Liver (tissue), 9 donors: ENCODE data around the gene APBA1. TPM values are rescaled to one million over a fixed set of nuclear protein-coding genes. Genes with fewer than 3 reads are reported as not detected.

ENCODE experiments used
- DNase-seq: peaks from one replicate; pipeline ENCODE4 v3.0.0-alpha.2; 2017; ENCODE audit warnings: low spot score
- H3K27ac ChIP-seq, 2 donors: one replicate each; pipeline ENCODE4 v1.7.0; 2013; ENCODE audit warnings: inconsistent platforms in 2 of 2, low read length in 2 of 2, control low read depth in 1 of 2, low read depth in 1 of 2, mild to moderate bottlenecking in 1 of 2
- H3K27me3 ChIP-seq, 4 donors: one replicate each; pipeline versions ENCODE4 v1.6.1 to v1.7.0; 2013; ENCODE audit warnings: low read length in 3 of 4, inconsistent platforms in 1 of 4, mild to moderate bottlenecking in 1 of 4, moderate library complexity in 1 of 4; ENCODE audit not compliant: control insufficient read depth in 4 of 4, insufficient read depth in 4 of 4
- H3K36me3 ChIP-seq, 4 donors: one replicate each; pipeline versions ENCODE4 v1.6.1 to v1.7.0; 2013; ENCODE audit warnings: low read length in 3 of 4, mild to moderate bottlenecking in 3 of 4, low read depth in 1 of 4, moderate library complexity in 1 of 4; ENCODE audit not compliant: control insufficient read depth in 4 of 4, insufficient read depth in 3 of 4
- H3K4me1 ChIP-seq, 4 donors: one replicate each; pipeline versions ENCODE4 v1.6.1 to v1.7.0; 2013; ENCODE audit warnings: low read length in 3 of 4, mild to moderate bottlenecking in 3 of 4, moderate library complexity in 1 of 4; ENCODE audit not compliant: control insufficient read depth in 4 of 4, insufficient read depth in 4 of 4
- H3K4me3 ChIP-seq, 3 donors: one replicate each; pipeline versions ENCODE4 v1.6.1 to v1.7.0; 2013; ENCODE audit warnings: low read length in 3 of 3, control low read depth in 1 of 3, low read depth in 1 of 3, mild to moderate bottlenecking in 1 of 3
- H3K9ac ChIP-seq, 2 donors: one replicate each; pipeline ENCODE4 v1.7.0; 2013; ENCODE audit warnings: low read length in 2 of 2, mild to moderate bottlenecking in 2 of 2, moderate library complexity in 2 of 2, control low read depth in 1 of 2, low read depth in 1 of 2
- H3K9me3 ChIP-seq, 4 donors: one replicate each; pipeline versions ENCODE4 v1.6.1 to v1.7.0; 2013; ENCODE audit warnings: low read length in 3 of 4; ENCODE audit not compliant: control insufficient read depth in 4 of 4
- EGR1 ChIP-seq, 2 donors: IDR thresholded peaks; 2 replicates each; pipeline ENCODE4 v1.6.1; 2016 to 2018; ENCODE audit warnings: antibody characterized with exemption in 2 of 2, low read depth in 2 of 2
- FOXA1 ChIP-seq: IDR thresholded peaks from 2 replicates; pipeline ENCODE4 v1.6.1; 2016; ENCODE audit warnings: antibody characterized with exemption
- FOXA2 ChIP-seq: IDR thresholded peaks from 2 replicates; pipeline ENCODE4 v1.6.1; 2016; ENCODE audit warnings: antibody characterized with exemption
- GABPA ChIP-seq, 2 donors: IDR thresholded peaks in 1 of 2; conservative IDR thresholded peaks in 1 of 2; 2 replicates each; pipeline ENCODE4 v1.6.1; 2016; ENCODE audit warnings: antibody characterized with exemption in 2 of 2, mild to moderate bottlenecking in 1 of 2, moderate library complexity in 1 of 2
- HNF4A ChIP-seq, 2 donors: conservative IDR thresholded peaks; 2 replicates each; pipeline ENCODE4 v1.6.1; 2016; ENCODE audit warnings: antibody characterized with exemption in 2 of 2, mild to moderate bottlenecking in 2 of 2
- HNF4G ChIP-seq: IDR thresholded peaks from 2 replicates; pipeline ENCODE4 v1.6.1; 2016; ENCODE audit warnings: antibody characterized with exemption
- JUND ChIP-seq, 2 donors: IDR thresholded peaks; 2 replicates each; pipeline ENCODE4 v1.6.1; 2016; ENCODE audit warnings: antibody characterized with exemption in 2 of 2
- NR2F2 ChIP-seq: IDR thresholded peaks from 2 replicates; pipeline ENCODE4 v1.6.1; 2016; ENCODE audit warnings: antibody characterized with exemption
- RAD21 ChIP-seq, 2 donors: IDR thresholded peaks; 2 replicates each; pipeline ENCODE4 v1.6.1; 2016; ENCODE audit warnings: antibody characterized with exemption in 2 of 2, mild to moderate bottlenecking in 2 of 2
- TAF1 ChIP-seq: conservative IDR thresholded peaks from 2 replicates; pipeline ENCODE4 v1.6.1; 2016; ENCODE audit warnings: antibody characterized with exemption, mild to moderate bottlenecking
- YY1 ChIP-seq: IDR thresholded peaks from 2 replicates; pipeline ENCODE4 v1.6.1; 2016; ENCODE audit warnings: antibody characterized with exemption, mild to moderate bottlenecking
- WGBS: extraction: QIAGEN DNeasy Blood & Tissue Kit; methylation state at CpG from one replicate; pipeline ENCODE4 v1.1.7; 2013; 5-methylcytosine and 5-hydroxymethylcytosine counted together
- polyA plus RNA-seq, 2 donors: library from polyadenylated mRNA; stranded (reverse) in 1 of 2; unstranded in 1 of 2; fragments of 200-250 nt in 1 of 2; fragments of >200 nt in 1 of 2; fragmentation: Nextera tagmentation in 1 of 2; extraction: Ambion mirVana in 1 of 2; gene quantifications; one replicate each; pipeline versions ENCODE4 v1.2.1 to v1.2.3, GENCODE V29; 2013 to 2015
- total RNA-seq, 2 donors: library from RNA; depleted of rRNA; stranded (reverse); fragments of >200 nt; gene quantifications; one replicate each; pipeline ENCODE4 v1.2.3, GENCODE V29; 2014
- TF ChIP-seq, protein P1 (sequence below): IDR thresholded peaks from 2 replicates; pipeline ENCODE4 v1.6.1; 2016; ENCODE audit warnings: antibody characterized with exemption, mild to moderate bottlenecking
- TF ChIP-seq, protein P2 (sequence below): fragments of 150-350 bp; IDR thresholded peaks from 2 replicates; pipeline ENCODE4 v1.5.1; 2017; ENCODE audit warnings: improper control_type of control experiment, low read depth, low read length; ENCODE audit not compliant: missing input control
- TF ChIP-seq, protein P3 (sequence below): IDR thresholded peaks from 2 replicates; pipeline ENCODE4 v1.6.1; 2016; ENCODE audit warnings: antibody characterized with exemption
- TF ChIP-seq, protein P4 (sequence below): IDR thresholded peaks from 2 replicates; pipeline ENCODE4 v1.6.1; 2016; ENCODE audit warnings: antibody characterized with exemption
- donor health status: healthy.
- donor health status: healthy.
- donor health status: healthy.
- donor health status: healthy.
- donor health status: healthy.

APBA1 gene
- total and polyA plus RNA-seq, 4 donors = 2.8 to 19.0 (median 6.1) TPM

DNA sequence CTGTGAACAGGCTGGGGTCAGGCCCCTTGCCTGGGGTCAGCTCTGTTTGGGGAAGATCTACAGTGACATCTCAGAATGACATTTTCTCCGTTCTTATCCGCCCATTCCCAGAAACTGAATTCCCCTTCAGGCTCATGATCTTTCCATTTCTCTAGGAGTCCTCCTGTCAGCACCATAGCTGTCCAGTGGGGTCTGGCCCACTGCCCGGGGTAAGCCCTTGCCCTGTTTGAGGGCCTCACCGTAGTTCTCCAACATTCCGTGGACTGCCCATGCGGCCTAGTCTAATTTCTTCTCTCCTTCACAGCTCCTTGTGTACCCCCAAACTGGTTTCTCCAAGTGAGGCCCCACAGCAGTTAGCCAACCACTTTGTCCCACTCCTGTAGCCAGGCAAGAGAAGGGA, 278.7 kb downstream of the APBA1 start:
- TF ChIP-seq FOXA2 (no peak), JUND (IDR thresholded peaks at IDR 0.05) (no peak), EGR1 (IDR thresholded peaks at IDR 0.05; ENCODE audit: low read depth in 2 of 2) (no peak), NR2F2 (no peak), FOXA1 (no peak), TAF1 (no peak), GABPA (IDR thresholded peaks at IDR 0.05 in 1 of 2, conservative IDR thresholded peaks at IDR 0.05 in 1 of 2) (no peak), HNF4G (no peak), RAD21 (IDR thresholded peaks at IDR 0.05) (no peak), HNF4A (conservative IDR thresholded peaks at IDR 0.05) (no peak)
- TF ChIP-seq, protein P1, sequence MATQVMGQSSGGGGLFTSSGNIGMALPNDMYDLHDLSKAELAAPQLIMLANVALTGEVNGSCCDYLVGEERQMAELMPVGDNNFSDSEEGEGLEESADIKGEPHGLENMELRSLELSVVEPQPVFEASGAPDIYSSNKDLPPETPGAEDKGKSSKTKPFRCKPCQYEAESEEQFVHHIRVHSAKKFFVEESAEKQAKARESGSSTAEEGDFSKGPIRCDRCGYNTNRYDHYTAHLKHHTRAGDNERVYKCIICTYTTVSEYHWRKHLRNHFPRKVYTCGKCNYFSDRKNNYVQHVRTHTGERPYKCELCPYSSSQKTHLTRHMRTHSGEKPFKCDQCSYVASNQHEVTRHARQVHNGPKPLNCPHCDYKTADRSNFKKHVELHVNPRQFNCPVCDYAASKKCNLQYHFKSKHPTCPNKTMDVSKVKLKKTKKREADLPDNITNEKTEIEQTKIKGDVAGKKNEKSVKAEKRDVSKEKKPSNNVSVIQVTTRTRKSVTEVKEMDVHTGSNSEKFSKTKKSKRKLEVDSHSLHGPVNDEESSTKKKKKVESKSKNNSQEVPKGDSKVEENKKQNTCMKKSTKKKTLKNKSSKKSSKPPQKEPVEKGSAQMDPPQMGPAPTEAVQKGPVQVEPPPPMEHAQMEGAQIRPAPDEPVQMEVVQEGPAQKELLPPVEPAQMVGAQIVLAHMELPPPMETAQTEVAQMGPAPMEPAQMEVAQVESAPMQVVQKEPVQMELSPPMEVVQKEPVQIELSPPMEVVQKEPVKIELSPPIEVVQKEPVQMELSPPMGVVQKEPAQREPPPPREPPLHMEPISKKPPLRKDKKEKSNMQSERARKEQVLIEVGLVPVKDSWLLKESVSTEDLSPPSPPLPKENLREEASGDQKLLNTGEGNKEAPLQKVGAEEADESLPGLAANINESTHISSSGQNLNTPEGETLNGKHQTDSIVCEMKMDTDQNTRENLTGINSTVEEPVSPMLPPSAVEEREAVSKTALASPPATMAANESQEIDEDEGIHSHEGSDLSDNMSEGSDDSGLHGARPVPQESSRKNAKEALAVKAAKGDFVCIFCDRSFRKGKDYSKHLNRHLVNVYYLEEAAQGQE = no peak
- TF ChIP-seq, protein P2, sequence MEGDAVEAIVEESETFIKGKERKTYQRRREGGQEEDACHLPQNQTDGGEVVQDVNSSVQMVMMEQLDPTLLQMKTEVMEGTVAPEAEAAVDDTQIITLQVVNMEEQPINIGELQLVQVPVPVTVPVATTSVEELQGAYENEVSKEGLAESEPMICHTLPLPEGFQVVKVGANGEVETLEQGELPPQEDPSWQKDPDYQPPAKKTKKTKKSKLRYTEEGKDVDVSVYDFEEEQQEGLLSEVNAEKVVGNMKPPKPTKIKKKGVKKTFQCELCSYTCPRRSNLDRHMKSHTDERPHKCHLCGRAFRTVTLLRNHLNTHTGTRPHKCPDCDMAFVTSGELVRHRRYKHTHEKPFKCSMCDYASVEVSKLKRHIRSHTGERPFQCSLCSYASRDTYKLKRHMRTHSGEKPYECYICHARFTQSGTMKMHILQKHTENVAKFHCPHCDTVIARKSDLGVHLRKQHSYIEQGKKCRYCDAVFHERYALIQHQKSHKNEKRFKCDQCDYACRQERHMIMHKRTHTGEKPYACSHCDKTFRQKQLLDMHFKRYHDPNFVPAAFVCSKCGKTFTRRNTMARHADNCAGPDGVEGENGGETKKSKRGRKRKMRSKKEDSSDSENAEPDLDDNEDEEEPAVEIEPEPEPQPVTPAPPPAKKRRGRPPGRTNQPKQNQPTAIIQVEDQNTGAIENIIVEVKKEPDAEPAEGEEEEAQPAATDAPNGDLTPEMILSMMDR = no peak
- TF ChIP-seq, protein P3, sequence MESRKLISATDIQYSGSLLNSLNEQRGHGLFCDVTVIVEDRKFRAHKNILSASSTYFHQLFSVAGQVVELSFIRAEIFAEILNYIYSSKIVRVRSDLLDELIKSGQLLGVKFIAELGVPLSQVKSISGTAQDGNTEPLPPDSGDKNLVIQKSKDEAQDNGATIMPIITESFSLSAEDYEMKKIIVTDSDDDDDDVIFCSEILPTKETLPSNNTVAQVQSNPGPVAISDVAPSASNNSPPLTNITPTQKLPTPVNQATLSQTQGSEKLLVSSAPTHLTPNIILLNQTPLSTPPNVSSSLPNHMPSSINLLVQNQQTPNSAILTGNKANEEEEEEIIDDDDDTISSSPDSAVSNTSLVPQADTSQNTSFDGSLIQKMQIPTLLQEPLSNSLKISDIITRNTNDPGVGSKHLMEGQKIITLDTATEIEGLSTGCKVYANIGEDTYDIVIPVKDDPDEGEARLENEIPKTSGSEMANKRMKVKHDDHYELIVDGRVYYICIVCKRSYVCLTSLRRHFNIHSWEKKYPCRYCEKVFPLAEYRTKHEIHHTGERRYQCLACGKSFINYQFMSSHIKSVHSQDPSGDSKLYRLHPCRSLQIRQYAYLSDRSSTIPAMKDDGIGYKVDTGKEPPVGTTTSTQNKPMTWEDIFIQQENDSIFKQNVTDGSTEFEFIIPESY = no peak
- TF ChIP-seq, protein P4, sequence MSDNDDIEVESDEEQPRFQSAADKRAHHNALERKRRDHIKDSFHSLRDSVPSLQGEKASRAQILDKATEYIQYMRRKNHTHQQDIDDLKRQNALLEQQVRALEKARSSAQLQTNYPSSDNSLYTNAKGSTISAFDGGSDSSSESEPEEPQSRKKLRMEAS = no peak
- 97% methylated on average over 6 of the region's 6 CpGs for WGBS
- no peaks in the 10 kb centered on the region for H3K9me3 ChIP-seq
- no peaks in the 10 kb centered on the region for H3K27me3 ChIP-seq
- H3K36me3 ChIP-seq = no peaks in the 10 kb centered on the region
- no peak overlapping the region for H3K9ac ChIP-seq
- no peaks in the 10 kb centered on the region for H3K4me1 ChIP-seq
- DNase-seq = no peak
- H3K4me3 ChIP-seq = no peak overlapping the region
- H3K27ac ChIP-seq = no peak overlapping the region

DNA sequence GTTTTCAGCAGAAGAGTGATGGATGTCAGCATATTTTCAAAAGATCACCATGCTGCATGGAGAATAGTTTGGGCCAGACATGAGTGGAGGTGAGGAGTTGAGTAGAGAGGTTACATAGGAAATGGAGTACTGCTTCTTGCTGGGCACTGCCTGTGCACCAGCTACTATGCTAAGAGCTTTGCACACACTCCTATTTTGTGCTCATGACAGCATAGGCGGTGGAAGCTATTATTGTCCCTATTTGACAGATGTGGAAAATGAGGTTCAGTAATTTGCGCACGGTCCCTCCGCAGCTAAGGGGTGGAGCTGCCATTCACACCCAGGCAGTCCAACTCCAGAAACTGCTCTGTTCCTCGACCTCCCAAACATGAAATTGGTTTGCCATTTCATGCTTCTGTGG, 279.3 kb downstream of the APBA1 start:
- no peak for DNase-seq
- Histone ChIP-seq H3K4me3 (no peak overlapping the region), H3K36me3 (no peaks in the 10 kb centered on the region), H3K27me3 (no peaks in the 10 kb centered on the region), H3K9me3 (no peaks in the 10 kb centered on the region), H3K4me1 (no peaks in the 10 kb centered on the region), H3K27ac (no peak overlapping the region), H3K9ac (no peak overlapping the region)
- WGBS = 92% methylated on average over 5 of the region's 5 CpGs
- TF ChIP-seq YY1 = no peak
